ENCODE measurements around the gene PPP2R5B.

PPP2R5B gene

GRCh38 chr11:64908766-64909165 lies 15.7 kb upstream of the PPP2R5B start:
- no peak for DNase-seq

DNA sequence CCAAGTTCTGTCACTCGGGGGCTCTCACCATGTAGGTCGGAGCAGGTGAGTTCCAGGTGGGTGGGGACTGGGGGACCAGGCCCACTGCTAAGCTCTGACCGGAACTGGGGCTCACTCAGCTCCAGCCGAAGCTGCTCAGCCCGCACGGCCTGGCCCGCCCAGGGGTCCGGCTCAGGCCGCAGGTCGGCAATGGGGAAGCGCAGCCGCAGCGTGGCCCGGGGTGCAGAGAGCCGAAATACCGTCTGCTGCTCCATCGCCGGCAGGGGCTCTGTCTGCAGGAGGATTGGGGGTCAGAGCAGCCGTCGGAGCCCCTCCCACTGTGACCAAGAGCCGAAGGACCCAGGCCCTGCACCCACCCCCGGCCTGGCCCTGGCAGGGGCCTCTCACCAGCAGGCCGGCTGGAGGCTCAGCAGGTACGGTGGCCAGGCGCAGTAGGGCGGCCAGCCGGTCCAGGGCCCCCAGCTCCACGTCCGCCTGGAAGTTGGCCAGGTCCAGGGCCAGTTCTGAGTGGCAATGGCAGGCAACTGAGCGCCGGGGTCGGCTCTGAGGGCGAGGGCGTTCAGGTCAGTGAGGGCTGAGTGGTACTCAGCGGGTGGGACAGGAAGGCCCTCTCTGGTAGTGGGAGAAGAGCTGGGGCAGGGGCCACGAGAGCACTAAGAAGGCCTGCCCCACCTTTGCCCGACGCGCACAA lies 14.7 kb upstream of the PPP2R5B start:
- DNase-seq = no peak

DNA sequence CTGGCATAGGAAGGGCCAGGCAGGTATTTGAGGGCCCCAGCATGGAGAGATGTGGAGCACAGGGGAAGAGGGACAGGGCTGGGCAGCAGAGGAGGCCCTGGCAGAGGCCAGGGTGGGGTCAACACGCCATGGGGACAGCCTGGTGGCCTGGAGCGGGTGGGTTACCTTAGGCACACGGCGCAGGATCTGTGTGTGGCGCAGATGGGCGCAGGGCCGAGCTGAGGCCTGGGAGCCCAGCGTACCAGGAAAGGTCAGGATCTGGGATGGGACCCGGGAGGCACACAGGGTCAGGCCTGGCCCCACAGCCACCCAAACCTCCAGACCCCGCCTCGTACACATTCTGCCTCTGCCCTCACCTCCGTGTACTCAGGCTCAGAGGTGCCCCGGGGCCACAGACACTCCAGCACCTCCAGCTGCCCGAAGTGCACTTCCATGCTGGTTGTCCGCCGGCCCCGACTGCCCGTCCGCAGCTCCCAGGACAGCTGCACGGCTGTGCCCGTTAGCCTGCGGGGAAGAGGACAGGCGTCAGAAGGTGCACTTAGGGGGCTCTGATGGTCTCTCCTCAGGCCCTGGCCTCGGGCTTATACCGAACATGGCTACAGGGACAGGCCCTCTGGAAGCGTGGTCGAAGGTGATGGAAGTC lies 13.9 kb upstream of the PPP2R5B start:
- no peak for DNase-seq

GRCh38 chr11:64911142-64911541 lies 13.3 kb upstream of the PPP2R5B start:
- no peak for DNase-seq

GRCh38 chr11:64911689-64912088 lies 12.8 kb upstream of the PPP2R5B start:
- no peak for DNase-seq

DNA sequence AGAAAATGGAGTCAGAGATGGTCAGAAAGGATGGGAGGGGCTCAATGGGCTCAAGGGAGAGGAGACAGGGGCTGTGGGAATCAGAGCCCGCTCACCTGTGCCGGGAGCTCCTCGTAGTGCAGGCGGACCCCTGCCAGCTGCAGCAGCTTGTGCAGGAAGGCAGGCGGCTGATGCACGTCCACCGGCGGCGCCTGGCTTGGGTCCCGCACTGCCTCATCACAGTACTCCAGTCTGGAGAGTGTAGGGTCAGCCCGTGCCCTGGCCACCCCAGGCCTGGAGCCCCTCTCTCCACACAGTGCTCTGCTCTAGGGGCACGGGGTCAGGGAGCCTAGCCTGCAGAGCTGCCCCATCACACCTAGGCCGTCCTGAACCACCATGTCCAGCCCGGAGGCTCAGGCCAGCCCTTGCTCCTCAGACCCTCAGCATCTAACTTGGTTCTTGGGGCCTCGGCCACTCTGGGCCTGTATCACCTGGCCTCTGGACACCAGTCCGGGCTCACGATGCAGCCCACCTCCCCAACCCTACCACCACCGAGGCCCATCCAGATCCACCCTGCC lies 11.2 kb upstream of the PPP2R5B start:
- DNase-seq = no peak

DNA sequence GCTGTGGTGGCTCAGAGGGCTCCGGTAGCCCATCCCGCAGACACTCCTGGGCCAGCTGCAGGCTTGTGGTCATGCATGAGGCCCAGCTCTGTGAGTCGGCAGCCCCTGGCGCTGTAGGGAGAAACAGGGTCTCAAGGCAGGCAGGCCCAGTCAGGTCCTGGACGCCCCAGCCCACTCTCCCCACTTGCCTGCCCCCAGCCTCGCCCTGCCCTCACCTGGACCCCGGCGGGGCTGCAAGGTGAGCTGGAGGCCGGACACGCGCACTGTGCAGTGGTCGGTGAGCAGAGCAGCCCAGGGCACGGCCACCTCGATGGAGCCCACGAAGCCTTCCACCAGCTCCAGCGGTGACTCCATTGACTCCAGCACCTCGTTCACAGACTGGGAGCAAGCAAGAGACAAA lies 10.4 kb upstream of the PPP2R5B start:
- no peak for DNase-seq

DNA sequence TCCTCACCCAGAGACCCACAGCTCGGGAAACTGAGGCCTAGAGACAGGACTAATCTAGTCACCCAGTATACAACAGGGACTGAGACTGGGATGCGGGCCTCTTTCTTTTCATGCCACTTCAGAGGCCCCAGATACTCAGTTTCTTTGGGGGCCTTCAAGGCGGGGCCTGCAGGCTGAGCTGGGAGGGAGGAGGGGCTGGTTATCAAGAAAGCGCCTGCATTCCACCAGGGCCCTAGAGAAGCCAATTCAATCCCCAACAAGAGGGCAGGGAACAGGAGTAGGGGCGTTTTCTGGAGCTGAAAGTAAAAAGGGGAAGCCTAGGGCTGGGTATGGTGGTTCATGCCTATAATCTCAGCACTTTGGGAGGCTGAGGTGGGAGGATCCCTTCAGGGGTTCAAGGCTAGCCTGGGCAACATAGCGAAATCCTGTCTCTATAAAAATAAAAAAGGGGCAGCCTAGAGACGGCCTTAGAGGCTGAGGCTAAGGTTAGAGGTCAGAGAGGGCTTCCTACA lies 9.1 kb upstream of the PPP2R5B start:
- no peak for DNase-seq

DNA sequence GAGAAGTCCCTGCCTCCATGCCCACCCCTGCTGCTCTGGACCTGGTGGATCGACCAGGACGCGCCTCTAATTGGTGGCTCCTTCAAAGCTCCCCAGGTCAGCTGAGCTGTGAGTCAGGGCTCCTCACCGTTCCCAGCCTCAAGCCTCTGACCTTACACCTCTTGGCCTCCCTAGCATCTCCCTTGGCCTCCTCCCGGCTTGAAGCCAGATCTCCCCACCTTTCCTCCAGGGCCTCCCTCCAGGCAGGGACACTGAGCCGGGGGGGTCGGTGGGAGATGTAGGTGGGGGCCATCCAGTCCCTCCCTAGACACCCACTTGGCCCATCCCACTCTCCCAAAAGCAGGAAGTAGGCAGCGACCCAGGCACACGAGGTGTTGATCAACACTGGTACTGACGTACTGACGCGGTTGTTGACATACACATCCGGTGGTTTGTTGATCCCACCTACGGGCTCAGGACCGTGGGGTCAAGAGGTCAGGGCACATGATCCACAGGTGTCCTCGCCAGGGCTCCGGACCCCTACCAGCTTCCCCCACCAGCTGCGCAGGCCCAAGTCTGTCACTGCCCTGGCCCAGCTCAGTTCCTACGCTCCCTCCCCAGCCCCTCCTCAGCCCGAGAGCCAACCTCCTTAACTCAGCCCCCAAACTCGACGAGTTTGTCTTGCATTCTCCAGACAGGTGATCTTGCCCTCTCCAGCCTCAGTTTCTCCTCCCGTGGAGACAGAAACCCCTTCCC lies 8.3 kb upstream of the PPP2R5B start:
- DNase-seq = no peak

DNA sequence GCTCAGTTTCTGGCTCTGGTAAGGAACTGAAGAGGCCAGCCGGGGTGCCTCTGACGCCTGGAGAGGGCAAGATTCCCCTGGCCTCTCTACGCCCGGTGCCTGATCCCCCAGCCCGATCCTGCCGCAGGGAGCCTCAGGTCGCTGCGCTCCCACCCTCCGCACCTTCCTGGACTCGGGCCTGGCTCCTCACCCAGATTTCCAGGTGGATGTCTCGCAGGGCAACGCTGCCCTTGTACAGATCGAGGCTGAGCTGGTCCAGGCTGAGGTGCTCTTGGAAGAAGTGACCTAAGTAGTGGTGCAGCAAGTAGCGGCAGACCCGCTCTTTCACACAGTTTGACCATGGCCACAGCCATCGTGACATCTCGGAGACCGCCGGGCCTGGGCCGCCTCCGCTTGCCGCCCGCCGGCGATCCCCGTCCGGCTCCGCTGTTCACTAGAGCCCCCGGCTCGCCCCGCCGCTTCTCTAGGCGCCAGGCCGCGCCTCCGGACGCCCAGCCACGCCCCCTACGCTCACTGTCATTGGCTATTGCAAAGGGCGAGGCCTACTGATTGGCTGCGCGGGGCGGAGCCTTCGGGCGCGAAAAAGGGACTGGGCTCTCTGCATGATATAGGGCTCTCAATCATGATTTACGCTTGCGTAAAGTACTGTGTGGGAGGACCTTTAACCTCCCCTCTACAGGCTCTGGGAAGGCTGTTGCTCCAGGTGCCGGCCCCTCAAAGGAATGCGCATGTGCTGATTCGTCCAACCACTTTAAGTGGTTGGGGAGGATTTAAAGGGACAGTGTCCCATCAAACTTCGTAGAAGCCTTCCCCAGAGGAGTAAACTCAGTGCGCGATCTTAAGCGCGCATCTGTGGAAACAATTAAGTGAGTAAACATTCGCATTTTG lies 7.5 kb upstream of the PPP2R5B start, which contains the start of gene ATG2A:
TSS of gene ATG2A (minus strand) at position 435 of the 888 bp plus-strand sequence. CDS start at position 361, 74 bp downstream.
- peak; percentile 99 for DNase-seq

DNA sequence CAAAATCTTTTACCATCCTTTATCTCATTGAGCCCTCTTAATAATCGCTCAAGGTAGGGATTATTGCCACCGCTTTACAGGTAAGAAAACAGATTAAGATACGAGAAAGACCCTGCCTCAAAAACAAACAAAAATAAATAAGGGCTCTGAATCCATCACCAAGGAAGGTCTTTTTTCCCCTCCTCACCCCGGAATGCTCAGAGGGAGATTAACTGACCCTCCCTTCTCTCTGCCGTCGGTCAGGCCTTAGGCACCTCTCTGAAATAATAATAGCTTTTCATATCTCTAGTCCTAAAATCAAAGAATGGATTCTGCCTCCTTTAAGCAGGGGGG lies 6.9 kb upstream of the PPP2R5B start:
- no peak for DNase-seq

DNA sequence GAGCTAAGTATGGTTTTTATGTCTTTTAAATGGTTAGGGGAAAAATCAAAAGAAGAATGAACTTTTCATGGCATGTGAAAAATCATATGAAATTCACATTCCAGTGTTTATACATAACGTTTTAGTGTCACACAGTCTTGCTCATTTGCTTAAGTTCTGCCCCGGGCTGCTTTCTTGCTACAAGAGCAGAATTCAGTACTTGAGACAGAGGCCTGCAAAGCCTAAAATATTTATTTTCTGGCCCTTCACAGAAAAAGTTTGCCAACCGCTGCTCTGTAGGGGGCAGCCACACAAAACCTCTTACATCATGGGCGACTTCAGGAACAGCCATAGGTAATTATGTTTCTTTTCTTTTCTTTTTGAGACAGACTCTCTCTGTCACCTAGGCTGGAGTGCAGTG lies 6.5 kb upstream of the PPP2R5B start:
- peak; percentile 29 to 51 for DNase-seq

- no peak for DNase-seq
Measured at GRCh38 chr11:64919627-64920026, 4.9 kb upstream of the PPP2R5B start.

DNA sequence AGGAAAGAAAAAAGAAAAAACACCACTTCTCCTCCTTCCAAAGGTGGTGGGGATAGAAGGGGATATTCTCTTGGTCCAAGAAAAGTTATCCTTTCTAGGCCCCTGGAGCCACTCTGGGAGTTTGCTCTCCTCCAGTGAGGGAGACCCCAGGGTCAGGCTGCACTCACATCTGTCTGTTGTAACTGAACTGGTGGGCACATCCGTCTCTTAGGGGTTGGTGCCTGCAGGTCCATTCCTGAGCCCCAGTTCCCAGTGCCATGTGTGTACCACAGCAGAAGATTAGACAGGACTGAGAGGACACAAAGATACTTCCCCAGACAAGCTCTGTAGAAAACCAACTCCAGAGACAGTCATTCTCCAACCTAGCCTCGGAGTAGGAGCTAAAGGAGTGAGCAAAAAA lies 4.4 kb upstream of the PPP2R5B start:
- no peak for DNase-seq

- DNase-seq = no peak
Measured at GRCh38 chr11:64921384-64921783, 3.1 kb upstream of the PPP2R5B start.

DNA sequence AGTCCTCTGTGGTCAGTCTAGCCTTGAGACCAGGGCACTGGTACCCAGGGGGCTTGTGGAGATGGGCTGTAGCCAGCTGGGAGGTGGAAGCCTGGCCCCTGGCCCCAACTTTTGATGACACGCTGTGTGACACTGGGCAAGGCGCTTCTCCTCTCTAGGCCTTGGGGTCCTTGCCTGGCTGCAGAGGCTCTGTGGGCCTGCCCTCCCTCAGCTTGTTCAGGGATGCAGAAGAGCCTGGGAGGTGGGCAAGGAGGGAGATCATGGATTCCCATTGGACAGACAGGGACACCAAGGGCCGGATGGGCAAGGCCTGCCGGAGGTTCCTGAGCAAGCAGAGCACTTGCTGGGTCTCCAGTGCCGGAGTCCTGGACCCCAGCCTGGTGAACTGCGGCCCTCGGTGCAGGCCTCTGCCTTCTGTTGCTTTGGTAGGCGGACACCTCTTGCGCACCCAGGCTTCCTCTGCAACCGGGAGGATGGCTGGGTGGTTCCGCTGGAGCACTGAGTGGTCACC lies 1.3 kb upstream of the PPP2R5B start:
- no peak for DNase-seq

GRCh38 chr11:64924910-64925284 lies 408 bp downstream of the PPP2R5B start:
- no peak for DNase-seq

DNA sequence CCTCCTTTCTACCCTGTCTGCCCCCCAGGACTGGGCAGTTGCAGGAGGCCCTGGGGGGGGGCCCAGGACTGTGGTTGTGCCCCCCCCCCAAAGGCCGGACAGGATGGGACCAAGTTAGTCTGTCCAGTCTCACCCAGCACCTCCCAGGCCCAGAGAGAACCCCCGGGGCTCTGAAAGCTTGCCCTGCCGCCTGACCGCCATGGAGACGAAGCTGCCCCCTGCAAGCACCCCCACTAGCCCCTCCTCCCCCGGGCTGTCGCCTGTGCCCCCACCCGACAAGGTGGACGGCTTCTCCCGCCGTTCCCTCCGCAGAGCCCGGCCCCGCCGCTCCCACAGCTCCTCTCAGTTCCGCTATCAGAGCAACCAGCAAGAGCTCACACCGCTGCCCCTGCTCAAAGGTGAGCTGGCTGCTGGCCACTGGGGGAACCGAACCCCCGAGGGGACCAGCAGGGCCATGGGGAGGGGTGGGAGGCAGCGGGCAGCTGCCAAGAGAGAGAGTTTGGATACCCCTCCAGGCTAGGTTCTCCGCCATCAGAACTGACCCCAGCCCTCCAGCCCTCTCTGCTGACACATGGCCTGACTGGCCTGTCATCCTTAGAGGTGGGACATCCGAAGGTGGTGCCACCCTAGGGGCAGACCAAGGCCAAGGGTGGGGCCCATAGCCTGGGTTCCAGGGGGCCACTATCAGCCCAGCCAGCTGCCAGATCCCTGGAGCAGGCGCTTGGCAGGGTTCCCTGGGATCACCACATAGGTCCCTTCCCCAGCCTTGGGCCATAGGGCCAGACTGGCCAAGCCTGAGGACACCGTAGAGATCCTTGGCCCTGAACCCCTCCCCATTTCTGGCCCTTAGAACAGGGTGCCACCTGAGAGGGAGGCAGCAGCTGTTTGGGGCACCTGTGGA lies 1.3 kb downstream of the PPP2R5B start:
- DNase-seq = no peak

DNA sequence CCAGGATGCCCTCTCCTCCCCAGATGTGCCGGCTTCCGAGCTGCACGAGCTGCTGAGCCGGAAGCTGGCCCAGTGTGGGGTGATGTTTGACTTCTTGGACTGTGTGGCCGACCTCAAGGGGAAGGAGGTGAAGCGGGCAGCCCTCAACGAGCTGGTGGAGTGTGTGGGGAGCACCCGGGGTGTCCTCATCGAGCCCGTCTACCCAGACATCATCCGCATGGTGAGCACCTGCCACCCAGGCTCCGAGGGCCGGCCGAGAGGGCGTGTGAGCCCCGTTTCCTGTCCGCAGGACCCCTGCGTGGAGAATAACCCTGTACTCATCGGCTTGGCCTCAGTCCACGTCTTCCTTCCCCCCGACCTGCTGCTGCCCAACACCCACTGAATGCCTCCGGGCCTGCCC lies 2.2 kb downstream of the PPP2R5B start:
- DNase-seq = no peak

DNA sequence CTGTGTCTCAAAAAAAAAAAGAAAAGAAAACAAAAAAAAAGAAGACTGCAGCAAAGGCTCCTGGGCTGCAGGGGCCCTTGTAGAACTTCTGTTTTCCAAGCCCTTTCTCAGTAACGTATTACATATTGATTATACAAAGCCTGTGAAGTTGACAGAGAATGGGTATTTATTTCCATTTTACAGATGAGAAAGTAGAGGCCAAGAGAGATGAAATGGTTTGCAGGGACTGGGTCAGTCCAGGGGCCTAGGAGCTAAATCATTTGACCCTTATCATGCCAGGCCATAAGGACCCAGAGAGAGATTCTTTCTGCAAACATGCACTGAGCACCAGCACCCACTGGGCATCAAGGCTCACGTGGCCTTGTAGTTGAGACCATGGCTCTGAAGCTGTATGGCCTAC lies 4.5 kb downstream of the PPP2R5B start:
- DNase-seq = no peak

DNA sequence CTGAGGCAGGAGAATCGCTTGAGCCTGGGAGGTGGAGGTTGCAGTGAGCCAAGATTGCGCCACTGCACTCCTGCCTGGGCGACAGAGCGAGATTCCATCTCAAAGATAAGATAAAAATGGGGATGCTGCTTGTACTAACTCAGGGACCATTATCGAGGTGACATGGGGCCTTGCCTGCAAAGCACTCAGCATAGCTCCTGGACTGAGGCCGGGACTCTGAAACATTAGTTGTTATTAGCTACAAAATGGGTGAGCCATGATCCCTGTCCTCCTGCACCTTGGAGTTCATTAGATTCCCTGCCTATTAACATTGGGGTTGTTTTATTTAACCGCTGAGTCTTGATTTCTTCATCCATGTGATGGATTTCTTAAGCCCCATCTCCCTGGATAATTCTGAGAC lies 5.1 kb downstream of the PPP2R5B start:
- DNase-seq = no peak
